T-helper 9 cell (primary cell): ENCODE data around the gene NT5DC2.

Source experiments
- DNase-seq: peaks from one replicate; pipeline ENCODE4 v3.0.0-alpha.2; 2020

NT5DC2 gene

GRCh38 chr3:52487788-52488691, 45.6 kb downstream of the NT5DC2 start:
- DNase-seq, result no peak

GRCh38 chr3:52487050-52487787, 46.4 kb downstream of the NT5DC2 start:
- DNase-seq, result no peak

GRCh38 chr3:52484680-52485461, 48.8 kb downstream of the NT5DC2 start:
- DNase-seq, result no peak

- no peak for DNase-seq
These were observed 49.9 kb downstream of the NT5DC2 start for GRCh38 chr3:52483577-52484381.

GRCh38 chr3:52483081-52483480, 50.6 kb downstream of the NT5DC2 start:
- no peak for DNase-seq

- DNase-seq, result peak; percentile 24
These were observed 51.7 kb downstream of the NT5DC2 start for GRCh38 chr3:52481819-52482521.

- no peak for DNase-seq
These were observed 52.6 kb downstream of the NT5DC2 start for GRCh38 chr3:52480768-52481715.

GRCh38 chr3:52479877-52480575, 53.6 kb downstream of the NT5DC2 start:
- DNase-seq, result no peak

- no peak for DNase-seq
These were observed 54.4 kb downstream of the NT5DC2 start for GRCh38 chr3:52479037-52479876.

GRCh38 chr3:52477796-52478095, 55.9 kb downstream of the NT5DC2 start:
- DNase-seq, result no peak

GRCh38 chr3:52477076-52477795, 56.4 kb downstream of the NT5DC2 start:
- DNase-seq, result no peak
